ENCODE data around the gene LAPTM4A. TPM values are rescaled to one million over a fixed set of nuclear protein-coding genes. Genes with fewer than 3 reads are reported as not detected.

LAPTM4A gene
- total and polyA plus RNA-seq, 2 of the 4 experiments (the other 2 are of a cell fraction), result 97.7 to 401 TPM

- H2BK5ac ChIP-seq (ENCODE audit: low read depth, low read length, poor library complexity, severe bottlenecking), result peak overlapping the region; percentile 87
- peaks cover 66% of the 10 kb centered on the region for H4K20me1 ChIP-seq (ENCODE audit: insufficient read depth, low read length)
- CTCF ChIA-PET, result no interaction called here
- DNase-seq, result no peak
- no peak overlapping the region for H2BK20ac ChIP-seq (ENCODE audit: low read depth, low read length)
- BruUV-seq (replicated peaks), result no TSS peak
- H3K9me1 ChIP-seq (ENCODE audit: insufficient read depth, low read length), result peaks cover 2% of the 10 kb centered on the region
- peak overlapping the region; percentile 94 for H3K9ac ChIP-seq (ENCODE audit: low read depth, low read length)
- H3K79me1 ChIP-seq (ENCODE audit: low read depth in 1 of 2, low read length in 2 of 2), result peaks cover 0 to 53% of the 10 kb centered on the region in 2 experiments; a peak in 2 of 4 replicates
- POLR2A ChIA-PET (ENCODE audit: unreplicated experiment), result interaction anchor here (0.9 kb wide), 1 partner anchor 43 kb away, joined by 5 read pairs; no protein-coding TSS in a partner anchor
- H3K56ac ChIP-seq (ENCODE audit: extremely low read depth, insufficient read depth, low read length), result peak overlapping the region; percentile 51; the same call in 1 of the 2 replicates
- H3K4me1 ChIP-seq (ENCODE audit: control insufficient read depth, insufficient read depth, low read length), result peaks cover 2% of the 10 kb centered on the region
- peaks cover 8% of the 10 kb centered on the region; the same call in 1 of the 2 replicates for H3K36me3 ChIP-seq (ENCODE audit: control insufficient read depth, insufficient read depth, low read length)
- no peak overlapping the region for H2AFZ ChIP-seq (replicated peaks; ENCODE audit: low read length, poor library complexity)
- no peak overlapping the region for H2AK9ac ChIP-seq (replicated peaks; ENCODE audit: low read depth, low read length, poor library complexity)
- in situ Hi-C loops (cut with MboI; ENCODE audit: low sequenced_read_pairs) (no loop called here), intact Hi-C loops (cut with micrococcal nuclease) (loop anchor here (2.0 to 5.0 kb wide), 2 partner anchors 46 to 91 kb away; no protein-coding TSS in a partner anchor), dilution Hi-C loops (cut with HindIII; ENCODE audit: low sequenced_read_pairs, unreplicated experiment) (no loop called here)
- no peaks in the 10 kb centered on the region for H3K9me3 ChIP-seq (ENCODE audit: control insufficient read depth, insufficient read depth, low read length)
- H3K14ac ChIP-seq (replicated peaks; ENCODE audit: low read depth, low read length), result peak overlapping the region; percentile 53; the same call in 1 of the 2 replicates
- peak overlapping the region; percentile 59 for H3K23ac ChIP-seq (ENCODE audit: low read depth, low read length)
- peak overlapping the region; percentile 70; the same call in 1 of the 2 replicates for H3K27ac ChIP-seq (ENCODE audit: insufficient read depth, low read length)
- H2BK120ac ChIP-seq (ENCODE audit: low read depth, low read length), result no peak overlapping the region; the same call in 1 of the 2 replicates
- H3K4ac ChIP-seq (ENCODE audit: low read depth, low read length), result peak overlapping the region; percentile 32; the same call in 1 of the 2 replicates
- H3K4me3 ChIP-seq (ENCODE audit: insufficient read depth, low read depth, low read length), result peak overlapping the region; percentile 77
- H3K27me3 ChIP-seq (ENCODE audit: control insufficient read depth, insufficient read depth, low read length), result no peaks in the 10 kb centered on the region
- no peak overlapping the region for H4K8ac ChIP-seq (ENCODE audit: low read depth in 2 of 2, low read length in 2 of 2)
- WGBS, 2 experiments (ENCODE audit: extremely low coverage in 2 of 2, insufficient read length in 1 of 2), result no CpG with 5 or more reads among the region's 6 CpGs
- peak overlapping the region; percentile 93 for H3K4me2 ChIP-seq (ENCODE audit: low read depth, low read length)
- ATAC-seq (ENCODE audit: low read depth), result no peak
- TF ChIP-seq ELK1 (IDR thresholded peaks at IDR 0.05; ENCODE audit: borderline replicate concordance, low read depth, low read length), result no peak
- TF ChIP-seq MXI1 (IDR thresholded peaks at IDR 0.05; ENCODE audit: borderline replicate concordance, low read depth, low read length), result no peak
- TF ChIP-seq RFX5 (IDR thresholded peaks at IDR 0.05; ENCODE audit: low read depth, low read length), result no peak
- TF ChIP-seq CEBPB (IDR thresholded peaks at IDR 0.05; ENCODE audit: low read depth, low read length), result peak; percentile 77
- no peak for TF ChIP-seq FOS (IDR thresholded peaks at IDR 0.05; ENCODE audit: low read depth, low read length)
- peak overlapping the region; percentile 43; the same call in 1 of the 2 replicates for H3K18ac ChIP-seq (ENCODE audit: low read depth, low read length)
- no peak overlapping the region for H4K5ac ChIP-seq (ENCODE audit: low read depth, low read length)
- H2BK15ac ChIP-seq (ENCODE audit: low read depth, low read length), result no peak overlapping the region
- no peak overlapping the region for H2AK5ac ChIP-seq (ENCODE audit: low read depth, low read length)
- no peak overlapping the region for H4K91ac ChIP-seq (ENCODE audit: insufficient read depth, low read depth, low read length)
These were observed 2.7 kb downstream of the LAPTM4A start for GRCh38 chr2:20048488-20049448.
